GM18526 (cell line): ENCODE data around the gene IL1RL1.

ENCODE experiments used
- POLR2A ChIP-seq: IDR thresholded peaks from 3 replicates; pipeline ENCODE4 v1.6.1; 2011; ENCODE audit not compliant: insufficient read length; ENCODE audit errors: extremely low read depth

The IL1RL1 gene

DNA sequence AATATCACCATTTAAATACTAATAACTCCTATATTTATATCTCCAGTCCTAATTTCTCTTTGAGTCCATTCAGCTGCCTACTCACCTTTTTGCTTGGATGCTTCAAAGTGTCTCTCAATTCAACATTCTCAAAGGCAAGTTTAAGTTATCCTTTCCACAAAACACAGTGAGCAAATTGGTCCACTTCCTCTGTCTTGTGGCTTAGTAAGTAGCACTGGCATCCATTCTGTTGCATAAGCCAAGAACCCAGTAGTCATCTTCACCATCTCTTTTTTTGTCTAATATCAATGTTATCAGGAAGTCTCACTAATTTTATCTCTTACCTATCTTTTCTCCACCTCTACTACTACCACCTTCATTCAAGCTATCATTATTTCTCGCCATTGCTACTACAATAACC lies 27.4 kb upstream of the IL1RL1 start:
- TF ChIP-seq POLR2A, result no peak

GRCh38 chr2:102284611-102285010 lies 26.8 kb upstream of the IL1RL1 start:
- TF ChIP-seq POLR2A, result no peak

- no peak for TF ChIP-seq POLR2A
These were observed 26.0 kb upstream of the IL1RL1 start for GRCh38 chr2:102285368-102285767.

GRCh38 chr2:102286041-102286440 lies 25.3 kb upstream of the IL1RL1 start:
- TF ChIP-seq POLR2A, result no peak

DNA sequence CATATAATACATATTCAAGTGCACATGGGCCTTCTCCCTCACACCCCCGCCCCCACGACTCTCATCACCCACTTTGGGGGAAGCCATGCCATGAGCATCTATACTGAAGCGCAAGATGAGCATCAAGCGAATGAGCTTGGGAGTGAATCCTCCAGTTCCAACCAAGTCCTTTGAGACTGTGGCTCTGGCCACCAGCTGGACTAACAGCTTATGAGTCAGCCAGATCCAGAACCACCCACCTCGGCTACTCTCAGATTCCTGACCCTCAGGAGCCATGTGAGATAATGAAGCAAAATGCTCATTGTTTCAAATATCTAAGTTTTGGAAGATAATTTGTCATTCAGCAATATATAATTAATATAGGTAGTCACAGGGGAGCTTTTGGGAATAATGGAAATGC lies 22.2 kb upstream of the IL1RL1 start:
- TF ChIP-seq POLR2A, result no peak

- TF ChIP-seq POLR2A, result no peak
These were observed 20.8 kb upstream of the IL1RL1 start for GRCh38 chr2:102290594-102290993.

DNA sequence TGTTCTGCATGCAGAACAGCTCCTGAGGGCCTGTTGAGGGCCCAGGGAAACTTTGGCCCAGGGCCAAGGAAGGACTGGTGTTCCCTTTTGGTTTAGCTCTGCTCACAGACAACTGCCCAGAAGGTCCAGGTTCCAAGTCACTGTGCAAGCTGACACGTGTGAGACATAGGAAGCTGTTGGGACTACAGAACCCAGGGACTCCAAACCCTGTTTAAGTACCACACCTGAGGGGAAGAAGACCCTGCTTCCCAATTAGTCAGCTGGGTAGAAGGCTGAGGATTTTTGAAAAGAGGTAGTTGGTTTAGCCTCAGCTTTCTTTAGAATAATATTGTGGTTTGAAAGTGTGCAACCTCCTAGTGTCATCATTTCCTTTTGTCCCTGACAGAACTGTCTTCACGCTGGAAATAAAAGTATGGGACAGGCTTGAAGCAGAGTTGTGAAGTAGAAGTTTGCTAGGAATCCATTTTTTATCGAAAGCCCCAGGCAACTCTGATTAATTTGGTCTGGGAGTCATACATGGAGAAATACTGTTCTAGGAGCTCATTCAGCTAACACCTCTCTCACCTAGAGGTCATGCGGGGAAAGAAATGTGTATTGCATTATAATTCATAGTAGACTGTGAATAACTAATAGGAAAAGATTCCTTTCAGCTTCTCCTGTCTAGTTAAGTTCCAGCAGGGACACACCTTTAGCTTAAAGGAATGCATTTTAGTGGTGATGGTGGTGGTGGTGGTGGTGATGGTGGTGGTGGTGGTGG lies 19.9 kb upstream of the IL1RL1 start:
- no peak for TF ChIP-seq POLR2A

GRCh38 chr2:102294802-102295489 lies 16.4 kb upstream of the IL1RL1 start:
- no peak for TF ChIP-seq POLR2A

GRCh38 chr2:102295566-102295965 lies 15.8 kb upstream of the IL1RL1 start:
- no peak for TF ChIP-seq POLR2A

- TF ChIP-seq POLR2A, result no peak
These were observed 14.9 kb upstream of the IL1RL1 start for GRCh38 chr2:102296449-102296848.

DNA sequence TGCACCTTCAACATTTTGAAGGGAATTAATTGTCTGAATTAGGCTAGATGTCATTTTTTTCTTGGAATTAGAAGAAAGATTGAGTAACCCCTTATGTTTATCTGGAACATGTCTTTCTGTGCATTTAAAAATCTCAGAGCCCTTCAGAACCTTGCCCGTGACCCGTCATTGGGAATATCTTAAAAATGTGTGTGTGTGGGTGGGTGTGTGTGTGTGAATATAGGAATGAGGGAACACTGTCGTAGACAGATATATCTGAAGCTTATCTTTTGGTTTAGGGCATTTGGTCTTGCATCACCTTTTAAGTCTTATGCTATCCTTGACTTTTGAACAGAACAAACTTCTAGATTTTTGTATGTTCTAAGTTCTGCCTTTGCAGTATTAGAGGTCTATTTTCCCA lies 13.5 kb upstream of the IL1RL1 start:
- no peak for TF ChIP-seq POLR2A

GRCh38 chr2:102301867-102302362 lies 9.4 kb upstream of the IL1RL1 start:
- no peak for TF ChIP-seq POLR2A

DNA sequence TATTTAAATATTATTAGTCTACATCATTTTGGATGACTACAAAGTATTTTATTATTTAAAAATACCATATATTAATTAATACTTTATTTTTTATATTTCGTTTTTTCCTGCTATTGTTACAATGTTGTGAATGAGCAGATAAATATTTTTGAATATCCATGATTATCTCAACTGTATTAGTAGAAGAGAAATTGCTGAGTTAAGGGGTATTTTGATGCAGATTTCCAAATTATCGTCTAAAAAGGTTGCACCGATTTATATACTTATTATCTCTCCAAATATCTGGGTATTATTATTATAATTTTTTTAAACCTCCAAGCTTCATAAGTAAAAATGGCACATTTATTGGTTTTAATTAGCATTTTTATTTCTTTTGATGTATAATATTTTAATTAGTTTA lies 8.9 kb upstream of the IL1RL1 start:
- TF ChIP-seq POLR2A, result no peak

DNA sequence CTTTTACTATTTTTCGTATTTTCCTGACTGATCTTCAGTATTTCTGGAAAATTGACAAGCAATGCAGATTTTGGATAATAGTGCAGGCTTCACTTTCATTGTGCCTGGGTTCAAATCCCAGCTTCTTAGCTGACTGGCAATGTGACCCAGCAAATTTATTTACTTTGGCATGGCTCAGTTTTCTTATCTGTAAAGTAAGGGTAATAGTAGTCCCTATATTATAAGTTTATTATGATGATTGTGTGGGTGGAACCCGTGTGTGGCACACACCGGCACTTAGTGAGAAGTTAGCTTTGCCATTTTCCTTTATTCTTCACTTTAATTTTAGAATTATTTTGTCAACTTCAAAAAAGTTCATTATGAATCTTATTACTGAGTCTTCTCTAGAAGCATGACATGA lies 7.8 kb upstream of the IL1RL1 start:
- no peak for TF ChIP-seq POLR2A

DNA sequence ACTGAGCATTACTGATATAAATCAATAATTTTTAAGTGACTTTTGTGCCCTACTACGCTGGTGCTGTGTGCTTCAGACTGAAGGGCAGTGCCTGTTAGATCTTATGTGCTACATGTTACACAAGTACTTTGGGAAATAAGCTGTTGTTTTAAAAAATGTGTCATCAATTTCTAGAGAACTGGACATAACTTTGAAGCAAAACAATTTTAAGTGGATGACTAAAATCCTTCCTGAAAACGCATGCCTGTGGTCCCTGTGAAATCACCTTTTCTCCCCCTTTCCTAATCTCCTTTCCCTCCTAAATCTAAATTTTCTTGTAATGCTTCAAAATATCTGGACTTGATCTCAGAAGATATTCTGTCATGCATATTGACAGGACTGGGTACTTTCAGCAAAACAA lies 7.1 kb upstream of the IL1RL1 start:
- TF ChIP-seq POLR2A, result no peak
